ENCODE results near the gene CUL2.

DNA sequence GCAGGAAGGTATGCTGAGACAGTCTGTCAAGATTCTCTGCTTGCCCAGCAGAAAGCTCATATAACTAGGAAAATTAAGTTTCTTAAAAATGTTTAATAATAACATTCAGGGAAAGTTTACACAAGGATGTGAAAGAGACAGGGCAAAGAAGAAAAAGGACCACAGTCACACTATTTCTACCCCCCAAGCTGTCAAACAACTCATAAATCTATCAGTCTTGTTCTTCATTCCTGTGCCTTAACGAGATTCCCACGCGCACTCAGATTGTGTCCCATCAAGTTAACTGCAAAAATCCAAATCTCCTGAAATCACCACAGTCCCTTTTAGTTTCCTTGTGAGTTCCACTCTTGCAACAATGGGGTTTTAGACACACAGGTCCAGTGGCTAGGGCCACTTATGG is 14.9 kb downstream of the CUL2 start:
- TF ChIP-seq YY1 (IDR thresholded peaks at IDR 0.05; ENCODE audit: insufficient read depth, insufficient read length), result no peak
- TF ChIP-seq ZNF274 (IDR thresholded peaks at IDR 0.05; ENCODE audit: low read depth, low read length), result no peak
